Measurements from ENCODE around the gene SLC35B2.

The SLC35B2 gene

GRCh38 chr6:44255105-44255808 is 2.1 kb downstream of the SLC35B2 start:
- DNase-seq (ENCODE audit: low read depth in 2 of 2, low spot score in 1 of 2), result no peak

- no peak for DNase-seq (ENCODE audit: low read depth in 2 of 2, low spot score in 1 of 2)
Observed at GRCh38 chr6:44254191-44255104, 2.9 kb downstream of the SLC35B2 start.

- no peak for DNase-seq (ENCODE audit: low read depth in 2 of 2, low spot score in 1 of 2)
Observed at GRCh38 chr6:44253307-44254101, 3.8 kb downstream of the SLC35B2 start.

DNA sequence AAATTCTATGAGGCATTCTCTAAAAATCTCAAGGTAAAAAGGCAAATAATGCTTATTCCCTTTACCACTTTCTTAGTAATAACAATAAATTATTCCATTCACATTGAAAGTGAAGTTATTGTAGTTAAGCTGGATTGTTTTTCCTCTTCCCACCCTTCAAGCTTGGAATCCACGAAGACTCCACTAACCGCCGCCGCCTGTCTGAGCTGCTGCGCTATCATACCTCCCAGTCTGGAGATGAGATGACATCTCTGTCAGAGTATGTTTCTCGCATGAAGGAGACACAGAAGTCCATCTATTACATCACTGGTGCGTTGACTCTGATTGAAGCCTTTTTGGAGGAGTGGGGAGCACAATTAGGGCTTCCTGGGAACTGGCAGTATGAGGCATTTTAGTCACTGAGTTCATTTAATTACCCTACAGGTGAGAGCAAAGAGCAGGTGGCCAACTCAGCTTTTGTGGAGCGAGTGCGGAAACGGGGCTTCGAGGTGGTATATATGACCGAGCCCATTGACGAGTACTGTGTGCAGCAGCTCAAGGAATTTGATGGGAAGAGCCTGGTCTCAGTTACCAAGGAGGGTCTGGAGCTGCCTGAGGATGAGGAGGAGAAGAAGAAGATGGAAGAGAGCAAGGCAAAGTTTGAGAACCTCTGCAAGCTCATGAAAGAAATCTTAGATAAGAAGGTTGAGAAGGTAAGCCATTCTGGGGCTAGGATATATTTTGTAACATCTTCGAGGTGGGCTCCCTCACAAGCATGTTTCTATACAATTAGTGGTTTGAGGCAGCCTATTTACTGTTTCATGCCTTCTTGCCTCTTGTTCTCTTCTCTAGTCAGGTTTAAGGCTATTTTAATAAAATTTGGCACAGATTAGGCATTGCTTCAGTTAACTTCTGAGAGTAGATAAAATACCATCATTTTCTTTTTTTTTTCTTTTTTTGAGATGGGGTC is 5.5 kb downstream of the SLC35B2 start:
- no peak for DNase-seq (ENCODE audit: low read depth in 2 of 2, low spot score in 1 of 2)

GRCh38 chr6:44250718-44251123 is 6.6 kb downstream of the SLC35B2 start:
- no peak for DNase-seq (ENCODE audit: low read depth in 2 of 2, low spot score in 1 of 2)

- DNase-seq (ENCODE audit: low read depth in 2 of 2, low spot score in 1 of 2), result no peak
Observed at GRCh38 chr6:44250067-44250717, 7.1 kb downstream of the SLC35B2 start.

DNA sequence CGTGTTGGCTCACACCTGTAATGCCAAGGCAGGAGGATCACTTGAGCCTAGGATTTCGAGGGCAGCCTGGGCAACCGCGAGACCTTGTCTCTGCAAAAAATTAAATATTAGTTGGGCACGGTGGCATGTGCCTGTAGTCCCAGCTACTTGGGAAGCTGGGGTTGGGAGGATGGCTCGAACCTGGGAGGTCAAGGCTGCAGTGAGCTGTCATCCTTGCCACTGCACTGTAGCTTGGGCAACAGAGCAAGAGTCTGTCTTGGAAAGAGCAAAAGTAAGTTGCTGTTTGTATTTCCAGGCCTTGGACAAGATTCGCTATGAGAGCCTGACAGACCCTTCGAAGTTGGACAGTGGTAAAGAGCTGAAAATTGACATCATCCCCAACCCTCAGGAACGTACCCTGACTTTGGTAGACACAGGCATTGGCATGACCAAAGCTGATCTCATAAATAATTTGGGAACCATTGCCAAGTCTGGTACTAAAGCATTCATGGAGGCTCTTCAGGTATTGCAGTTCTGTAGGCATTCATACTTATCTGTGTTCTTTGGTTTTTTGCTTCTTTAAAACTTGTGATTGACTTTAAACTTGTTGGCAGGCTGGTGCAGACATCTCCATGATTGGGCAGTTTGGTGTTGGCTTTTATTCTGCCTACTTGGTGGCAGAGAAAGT is 8.1 kb downstream of the SLC35B2 start:
- no peak for DNase-seq (ENCODE audit: low read depth in 2 of 2, low spot score in 1 of 2)

DNA sequence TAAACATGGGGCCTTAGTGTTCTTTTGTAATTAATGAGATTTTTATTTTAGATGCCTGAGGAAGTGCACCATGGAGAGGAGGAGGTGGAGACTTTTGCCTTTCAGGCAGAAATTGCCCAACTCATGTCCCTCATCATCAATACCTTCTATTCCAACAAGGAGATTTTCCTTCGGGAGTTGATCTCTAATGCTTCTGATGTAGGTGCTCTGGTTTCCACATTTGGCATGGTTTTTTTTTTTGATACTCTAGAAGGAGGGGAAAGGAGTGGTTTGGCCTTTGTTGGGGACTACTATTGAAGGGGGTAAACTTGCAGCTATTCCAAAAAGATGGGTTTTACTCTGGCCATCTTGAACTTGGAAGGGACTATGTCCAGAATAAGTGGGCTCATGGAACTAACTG is 8.7 kb downstream of the SLC35B2 start:
- DNase-seq (ENCODE audit: low read depth in 2 of 2, low spot score in 1 of 2), result no peak

GRCh38 chr6:44247338-44248302 is 9.7 kb downstream of the SLC35B2 start:
- peak; percentile 81 to 85 for DNase-seq (ENCODE audit: low read depth in 2 of 2, low spot score in 1 of 2)

- DNase-seq (ENCODE audit: low read depth in 2 of 2, low spot score in 1 of 2), result peak; percentile 87 to 89
Observed at GRCh38 chr6:44246663-44247337, 10.5 kb downstream of the SLC35B2 start, which contains the start of gene HSP90AB1. TSS of gene HSP90AB1 (plus strand) at chr6:44247101. CDS start at chr6:44248630, 1,529 bp downstream.

DNA sequence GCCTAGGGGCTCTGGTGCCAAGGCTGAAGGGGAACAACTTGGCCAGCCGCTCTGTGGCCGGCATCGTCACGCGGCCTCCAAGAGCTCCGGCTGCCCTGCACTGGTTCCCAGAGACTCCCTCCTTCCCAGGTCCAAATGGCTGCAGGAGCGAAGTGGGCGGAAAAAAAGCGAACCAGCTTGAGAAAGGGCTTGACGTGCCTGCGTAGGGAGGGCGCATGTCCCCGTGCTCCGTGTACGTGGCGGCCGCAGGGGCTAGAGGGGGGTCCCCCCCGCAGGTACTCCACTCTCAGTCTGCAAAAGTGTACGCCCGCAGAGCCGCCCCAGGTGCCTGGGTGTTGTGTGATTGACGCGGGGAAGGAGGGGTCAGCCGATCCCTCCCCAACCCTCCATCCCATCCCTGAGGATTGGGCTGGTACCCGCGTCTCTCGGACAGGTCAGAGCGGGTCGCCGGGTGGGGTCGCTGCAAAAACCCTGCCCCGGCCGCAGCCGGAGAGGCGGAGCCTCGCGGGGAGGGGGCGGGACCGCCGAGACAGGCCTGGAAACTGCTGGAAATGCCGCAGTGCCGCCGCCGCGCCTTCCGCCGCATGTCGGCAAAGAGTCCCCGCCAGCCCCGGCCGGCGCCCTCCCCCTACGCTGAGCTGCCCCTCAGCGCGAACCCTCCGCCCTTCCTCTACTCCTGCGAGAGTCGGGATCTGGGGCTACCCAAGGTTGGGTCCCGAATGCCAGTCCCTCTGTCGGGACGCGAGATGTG is 11.2 kb downstream of the SLC35B2 start:
- peak; percentile 61 to 73 for DNase-seq (ENCODE audit: low read depth in 2 of 2, low spot score in 1 of 2)

GRCh38 chr6:44245391-44245911 is 11.9 kb downstream of the SLC35B2 start:
- no peak for DNase-seq (ENCODE audit: low read depth in 2 of 2, low spot score in 1 of 2)

GRCh38 chr6:44243345-44243744 is 14.0 kb downstream of the SLC35B2 start:
- DNase-seq (ENCODE audit: low read depth in 2 of 2, low spot score in 1 of 2), result no peak

DNA sequence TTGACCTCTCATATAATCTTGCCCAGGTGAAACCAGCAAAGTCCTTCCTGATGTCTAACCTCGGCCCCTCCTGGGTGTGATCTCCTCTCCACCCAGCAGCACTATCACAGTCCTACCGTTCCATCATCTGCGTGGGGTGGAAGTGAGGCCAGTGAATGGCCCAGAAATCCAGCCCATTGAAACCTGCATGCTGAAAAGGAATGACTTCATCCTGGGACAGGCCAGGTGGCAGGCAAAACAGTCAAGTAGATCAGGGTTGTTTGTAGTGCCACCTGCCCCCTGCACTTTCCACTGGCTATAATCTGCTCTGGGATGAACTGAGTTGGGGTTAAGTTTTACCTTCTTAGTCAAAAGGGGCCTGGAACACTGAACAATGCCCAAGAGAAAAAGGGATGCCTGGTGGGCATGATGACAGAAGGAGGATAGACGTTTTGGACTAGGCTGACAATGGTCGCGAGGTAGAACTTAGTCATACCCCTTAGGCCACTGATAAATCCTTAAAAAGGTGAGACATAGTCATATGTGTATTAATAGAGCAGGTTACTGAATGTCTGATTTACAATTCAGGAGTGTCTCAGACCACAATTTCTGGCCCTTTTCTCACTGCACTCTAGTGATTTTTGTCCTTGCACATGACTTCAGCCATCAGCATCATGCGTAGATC is 18.5 kb downstream of the SLC35B2 start:
- DNase-seq (ENCODE audit: low read depth in 2 of 2, low spot score in 1 of 2), result no peak

GRCh38 chr6:44237813-44238433 is 19.4 kb downstream of the SLC35B2 start:
- peak; percentile 56 to 67 for DNase-seq (ENCODE audit: low read depth in 2 of 2, low spot score in 1 of 2)

Measured in stimulated activated CD8-positive, alpha-beta memory T cell treated with anti-CD3 and anti-CD28 coated beads, Interleukin-4, amount 100 ng/mL, for 1 hour (primary cell).